K562 (cell line): ENCODE results near the gene CNKSR1. TPM values are rescaled to one million over a fixed set of nuclear protein-coding genes. Genes with fewer than 3 reads are reported as not detected.

Experiments used
- ATAC-seq: fragments of 200-7000 bp; cut with Tn5 transposase; 3 replicates; pipeline ENCODE4 v1.9.1; 2020; ENCODE audit warnings: moderate library complexity
- BruUV-seq: library from RNA; stranded (reverse); fragments of 400-500 nt; replicated peaks from 2 replicates; lab custom pipeline; 2021; lab: Mats Ljungman, UMichigan
- CTCF ChIA-PET: fragments of 300-600 bp; formaldehyde crosslinking; extraction: SDS; loops from one replicate; lab custom pipeline; 2021; ENCODE audit warnings: low intra/inter-chr PET ratio; lab: Yijun Ruan, JAX
- POLR2A ChIA-PET: fragments of 300-600, 350-650 bp; sonication (Branson Sonifier 250); formaldehyde crosslinking; extraction: SDS; loops from one replicate; lab custom pipeline; 2021; ENCODE audit warnings: antibody characterized with exemption, inconsistent platforms; lab: Yijun Ruan, JAX
- DNase-seq, 4 experiments: peaks; one replicate each; pipeline versions ENCODE4 v3.0.0 to v3.0.0-alpha.2; 2011 to 2018; ENCODE audit warnings: low spot score in 3 of 4, mixed read lengths in 3 of 4; ENCODE audit errors: extremely low read depth in 1 of 4
- FAIRE-seq: peaks from 2 replicates; lab custom pipeline; 2011; peaks lifted over from hg19 to GRCh38; lab: Jason Lieb, UNC
- H2AFZ ChIP-seq: 2 replicates; pipeline ENCODE4 v1.6.0; 2011; ENCODE audit warnings: low read depth, low read length, control low read depth, inconsistent platforms
- H3K27ac ChIP-seq: fragments of 200-600 bp; 3 replicates; pipeline ENCODE4 v1.8.0; 2011; ENCODE audit warnings: low read depth, mild to moderate bottlenecking, control low read depth, inconsistent platforms, low read length, moderate library complexity, mixed read lengths; ENCODE audit errors: extremely low read depth
- H3K27me3 ChIP-seq, 2 experiments: fragments of 300-600 bp in 1 of 2; 2 replicates in 1 of 2; 3 replicates in 1 of 2; pipeline versions ENCODE4 v1.6.0 to v1.8.0; 2011; ENCODE audit warnings: inconsistent platforms in 2 of 2, low read length in 2 of 2, mild to moderate bottlenecking in 1 of 2, mixed read lengths in 1 of 2, moderate library complexity in 1 of 2; ENCODE audit not compliant: control insufficient read depth in 2 of 2, insufficient read depth in 2 of 2
- H3K36me3 ChIP-seq: fragments of 300-600 bp; 3 replicates; pipeline ENCODE4 v1.8.0; 2011; ENCODE audit warnings: mild to moderate bottlenecking, low read length, inconsistent platforms; ENCODE audit not compliant: control insufficient read depth, insufficient read depth
- H3K4me1 ChIP-seq, 2 experiments: fragments of 200-600 bp in 1 of 2; replicated peaks in 1 of 2; 2 replicates in 1 of 2; 3 replicates in 1 of 2; pipeline versions ENCODE4 v1.5.1 to v1.8.0; 2011; ENCODE audit warnings: inconsistent platforms in 2 of 2, low read length in 2 of 2, mild to moderate bottlenecking in 1 of 2, mixed read lengths in 1 of 2, moderate library complexity in 1 of 2; ENCODE audit not compliant: control insufficient read depth in 2 of 2, insufficient read depth in 2 of 2
- H3K4me2 ChIP-seq: 2 replicates; pipeline ENCODE4 v1.6.1; 2011; ENCODE audit warnings: low read length, control low read depth, inconsistent platforms, mixed read lengths; ENCODE audit not compliant: insufficient read depth
- H3K4me3 ChIP-seq: fragments of 200-600 bp; sonication (generic), shearing (Covaris generic); 2 replicates; pipeline ENCODE4 v1.5.1; 2016; ENCODE audit warnings: control low read depth, inconsistent platforms
- H3K79me2 ChIP-seq: fragments of 200-600 bp; 3 replicates; pipeline ENCODE4 v1.8.0; 2011; ENCODE audit warnings: low read length, inconsistent platforms; ENCODE audit not compliant: control insufficient read depth, insufficient read depth
- H3K9ac ChIP-seq, 2 experiments: 2 replicates each; pipeline versions ENCODE4 v1.6.0 to v1.6.1; 2011; ENCODE audit warnings: low read depth in 2 of 2, low read length in 2 of 2, control low read depth in 1 of 2, inconsistent platforms in 1 of 2, mild to moderate bottlenecking in 1 of 2, mixed read lengths in 1 of 2; ENCODE audit not compliant: insufficient read depth in 1 of 2
- H3K9me1 ChIP-seq: one replicate; pipeline ENCODE4 v1.6.0; 2011; ENCODE audit warnings: inconsistent platforms, mild to moderate bottlenecking, low read length, moderate library complexity; ENCODE audit not compliant: control insufficient read depth, insufficient read depth
- H3K9me3 ChIP-seq: replicated peaks from 2 replicates; pipeline ENCODE4 v1.5.1; 2011; ENCODE audit warnings: low read depth, low read length, inconsistent platforms; ENCODE audit not compliant: control insufficient read depth, insufficient read depth
- H4K20me1 ChIP-seq: replicated peaks from 2 replicates; pipeline ENCODE4 v1.6.1; 2011; ENCODE audit warnings: low read length, inconsistent platforms, mixed read lengths; ENCODE audit not compliant: control insufficient read depth, insufficient read depth
- E2F6 ChIP-seq, 2 experiments: IDR thresholded peaks; 2 replicates each; pipeline ENCODE4 v1.6.1; 2011; ENCODE audit warnings: borderline replicate concordance in 1 of 2, control low read depth in 1 of 2, low read depth in 1 of 2, low read length in 1 of 2, mild to moderate bottlenecking in 1 of 2, mixed read lengths in 1 of 2, moderate library complexity in 1 of 2; ENCODE audit not compliant: insufficient read depth in 1 of 2, insufficient read length in 1 of 2, poor library complexity in 1 of 2, severe bottlenecking in 1 of 2; ENCODE audit errors: extremely low read depth in 1 of 2
- FUS ChIP-seq: fragments of 200-400 bp; formaldehyde crosslinking; optimal IDR thresholded peaks from 2 replicates; pipeline ENCODE3; 2017; ENCODE audit warnings: low read depth, low read length
- GTF2E2 ChIP-seq: fragments of 200-800 bp; sonication (Bioruptor generic); IDR thresholded peaks from 2 replicates; pipeline ENCODE4 v1.6.1; 2016; ENCODE audit warnings: missing genetic modification characterization, missing compliant biosample characterization
- SOX6 ChIP-seq: fragments of 450-650 bp; IDR thresholded peaks from 2 replicates; pipeline ENCODE4 v1.6.1; 2014; ENCODE audit warnings: mild to moderate bottlenecking
- STAG1 ChIP-seq: sonication (generic); formaldehyde crosslinking; IDR thresholded peaks from 2 replicates; pipeline ENCODE4 v1.5.0; 2020; ENCODE audit warnings: missing genetic modification reagents, borderline replicate concordance
- TEAD1 ChIP-seq, 2 experiments: fragments of 450-650 bp in 1 of 2; sonication (generic) in 1 of 2; formaldehyde crosslinking; IDR thresholded peaks; 2 replicates each; pipeline versions ENCODE4 v1.4.0 to v1.8.0; 2020 to 2022; ENCODE audit warnings: mild to moderate bottlenecking in 2 of 2, missing genetic modification reagents in 1 of 2
- TSHZ1 ChIP-seq: fragments of 250-450 bp; sonication (Bioruptor Pico); IDR thresholded peaks from 2 replicates; pipeline ENCODE4 v1.4.0; 2020; ENCODE audit warnings: mild to moderate bottlenecking, moderate library complexity
- VEZF1 ChIP-seq: fragments of 200-800 bp; sonication (Bioruptor generic); IDR thresholded peaks from 2 replicates; pipeline ENCODE4 v1.6.1; 2017; ENCODE audit warnings: missing genetic modification characterization, missing compliant biosample characterization
- ZMIZ1 ChIP-seq, 2 experiments: fragments of 150-350 bp in 1 of 2; IDR thresholded peaks; 2 replicates each; pipeline ENCODE4 v1.6.1; 2012 to 2016; ENCODE audit warnings: low read depth in 2 of 2, low read length in 2 of 2, mild to moderate bottlenecking in 1 of 2, moderate library complexity in 1 of 2
- WGBS: fragments of 100-300 bp; shearing (Covaris generic); methylation state at CpG from one replicate; pipeline ENCODE4 v1.1.6; 2016; ENCODE audit warnings: low coverage, mixed read lengths; ENCODE audit not compliant: insufficient coverage; ENCODE audit errors: missing lambda C conversion rate; 5-methylcytosine and 5-hydroxymethylcytosine counted together
- in situ Hi-C: fragments of 300-500 bp; cut with MboI; formaldehyde crosslinking; loops from 4 replicates; pipeline ENCODE4 v1.15.0; 2018; ENCODE audit warnings: inconsistent platforms, mixed read lengths
- intact Hi-C: fragments of 100-400 bp; cut with micrococcal nuclease; formaldehyde crosslinking; loops from 2 replicates; pipeline ENCODE4 v1.14.2; 2022
- polyA plus RNA-seq, 8 experiments: library from polyadenylated mRNA; depleted of rRNA in 4 of 8; stranded (reverse) in 5 of 8; unstranded in 3 of 8; fragments of >200 nt; fragmentation: Nextera tagmentation in 2 of 8; fragmentation: Illumina TruSeq in 1 of 8; extraction: Ambion mirVana in 2 of 8; extraction: Trizol in 1 of 8; gene quantifications; 2 replicates each; pipeline versions ENCODE4 v1.2.1 to v1.2.3, GENCODE V29; 2011 to 2014; ENCODE audit warnings: inconsistent platforms in 1 of 8, missing spikeins in 1 of 8
- total RNA-seq, 7 experiments: library from RNA; depleted of rRNA in 6 of 7; stranded (reverse); fragments of >200 nt in 6 of 7; fragmentation: Illumina TruSeq in 2 of 7; extraction: Trizol in 2 of 7; gene quantifications; 2 replicates each; pipeline versions ENCODE4 v1.2.1 to v1.2.3, GENCODE V29; 2011 to 2021; ENCODE audit warnings: low replicate concordance in 1 of 7

CNKSR1 gene
- total and polyA plus RNA-seq, 9 of the 15 experiments (the other 6 are each of a cell fraction or from before 2014, with no cell fraction given), result 0.03 to 2.8 (median 1.1) TPM

- H3K9ac ChIP-seq, result peak overlapping the region; percentile 7 to 90; a peak in 3 of 4 replicates
- ChIA-PET POLR2A (interaction anchor here (0.6 to 1.1 kb wide), 3 partner anchors 16 to 118 kb away, joined by 3 to 7 read pairs (median 3); partner anchors contain the start of gene SLC30A2), CTCF (interaction anchor here (0.5 to 2.5 kb wide), 7 partner anchors 22 to 269 kb away, joined by 3 to 20 read pairs (median 6); partner anchors contain the start of gene CEP85)
- BruUV-seq, result no TSS peak
- 15% methylated on average over 62 of the region's 72 CpGs for WGBS
- ATAC-seq, result peak; percentile 63
- H3K27ac ChIP-seq, result no peak overlapping the region
- H3K4me2 ChIP-seq, result peak overlapping the region; percentile 54
- H3K4me1 ChIP-seq, result peaks cover 31 to 50% of the 10 kb centered on the region in 2 experiments
- no peak for FAIRE-seq
- H3K79me2 ChIP-seq, result no peaks in the 10 kb centered on the region; the same call in 2 of the 3 replicates
- H2AFZ ChIP-seq, result peak overlapping the region; percentile 71
- H3K4me3 ChIP-seq, result peak overlapping the region; percentile 40
- intact Hi-C loops, result no loop called here
- DNase-seq, result peak; percentile 72 to 81 (median 78)
- H4K20me1 ChIP-seq, result no peaks in the 10 kb centered on the region
- H3K9me1 ChIP-seq, result no peaks in the 10 kb centered on the region
- in situ Hi-C loops, result no loop called here
- H3K9me3 ChIP-seq, result no peaks in the 10 kb centered on the region
- H3K36me3 ChIP-seq, result no peaks in the 10 kb centered on the region
- no peaks in the 10 kb centered on the region for H3K27me3 ChIP-seq
- TF ChIP-seq GTF2E2 (tag) (no peak), ZMIZ1 (IDR thresholded peaks at IDR 0.05; ENCODE audit: low read depth in 2 of 2, low read length in 2 of 2) (no peak), SOX6 (peak; percentile 54), VEZF1 (peak; percentile 76), E2F6 (IDR thresholded peaks at IDR 0.05; ENCODE audit: borderline replicate concordance in 1 of 2, extremely low read depth in 1 of 2, insufficient read depth in 1 of 2, insufficient read length in 1 of 2, low read depth in 1 of 2, low read length in 1 of 2, poor library complexity in 1 of 2, severe bottlenecking in 1 of 2) (peak; percentile 70 to 85), TEAD1 (CRISPR knock-in tag; IDR thresholded peaks at IDR 0.05) (peak in 1 of 2 experiments; percentile 68; a peak in 1 of 4 replicates), STAG1 (CRISPR knock-in tag) (peak; percentile 62; the same call in 1 of the 2 replicates), TSHZ1 (CRISPR knock-in tag) (no peak), FUS (peak; percentile 68)
Observed at GRCh38 chr1:26164036-26164860, 13.0 kb upstream of the CNKSR1 start.
